Calu3 (cell line): ENCODE measurements around the gene PIK3C2G. TPM values are rescaled to one million over a fixed set of nuclear protein-coding genes. Genes with fewer than 3 reads are reported as not detected.

Experiments used
- BruUV-seq: library from RNA; stranded (reverse); fragments of 400-500 nt; replicated peaks from 2 replicates; lab custom pipeline; 2021; lab: Mats Ljungman, UMichigan
- CTCF ChIA-PET: fragments of 300-600 bp; sonication (Branson Sonifier 250); formaldehyde crosslinking; loops from one replicate; lab custom pipeline; 2022; ENCODE audit warnings: antibody characterized with exemption; lab: Charles Lee
- DNase-seq: peaks from one replicate; pipeline ENCODE4 v3.0.0; 2022
- H3K27ac Mint-ChIP-seq: one replicate; pipeline ENCODE4 v1.8.0; 2022; ENCODE audit warnings: mixed read lengths; ENCODE audit not compliant: unreplicated experiment
- H3K27me3 Mint-ChIP-seq: one replicate; pipeline ENCODE4 v1.8.0; 2022; ENCODE audit warnings: mixed read lengths; ENCODE audit not compliant: unreplicated experiment
- H3K36me3 Mint-ChIP-seq: one replicate; pipeline ENCODE4 v1.8.0; 2022; ENCODE audit warnings: mild to moderate bottlenecking, moderate library complexity, mixed read lengths; ENCODE audit not compliant: insufficient read depth, unreplicated experiment
- H3K4me1 Mint-ChIP-seq: one replicate; pipeline ENCODE4 v1.8.0; 2022; ENCODE audit warnings: mild to moderate bottlenecking, low read depth, mixed read lengths; ENCODE audit not compliant: unreplicated experiment
- H3K4me3 Mint-ChIP-seq: one replicate; pipeline ENCODE4 v1.8.0; 2022; ENCODE audit warnings: mild to moderate bottlenecking, low read depth, moderate library complexity, mixed read lengths; ENCODE audit not compliant: unreplicated experiment
- H3K9me3 Mint-ChIP-seq: one replicate; pipeline ENCODE4 v1.8.0; 2022; ENCODE audit warnings: low read depth, mixed read lengths; ENCODE audit not compliant: unreplicated experiment
- intact Hi-C: fragments of 100-400 bp; cut with micrococcal nuclease; formaldehyde crosslinking; loops from one replicate; pipeline ENCODE4 v1.10.0; 2022; ENCODE audit not compliant: unreplicated experiment
- total RNA-seq: library from RNA; stranded (reverse); gene quantifications from 2 replicates; pipeline ENCODE4 v1.2.3, GENCODE V29; 2022
- TF ChIP-seq, protein P1 (sequence below): fragments of 200-600 bp; IDR thresholded peaks from one replicate; pipeline ENCODE4 v1.8.0; 2022; ENCODE audit warnings: antibody characterized with exemption; ENCODE audit not compliant: unreplicated experiment

PIK3C2G gene
- total RNA-seq, 1 experiment from 2014 or later: 24.0 TPM

DNA sequence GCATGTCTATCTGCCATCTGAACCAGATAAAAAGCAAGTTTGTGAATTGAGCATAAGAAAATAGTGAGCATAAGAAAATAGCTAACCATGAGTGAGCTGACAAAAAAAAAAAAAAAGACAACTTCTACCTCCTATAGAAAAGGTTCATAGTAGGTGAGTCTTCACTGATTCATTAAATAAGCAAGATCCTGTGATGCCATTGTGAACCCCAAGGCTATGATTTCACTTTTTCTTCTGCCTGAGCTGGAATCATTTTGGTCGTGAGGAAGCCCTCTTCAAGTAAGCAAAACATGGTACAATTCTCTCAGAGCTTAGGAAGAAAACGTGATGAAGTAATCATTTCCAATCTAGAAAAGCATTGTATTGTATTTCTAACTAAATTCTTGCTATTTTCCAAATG is 1.2 kb downstream of the PIK3C2G start:
- no peak for DNase-seq
- TF ChIP-seq, protein P1, sequence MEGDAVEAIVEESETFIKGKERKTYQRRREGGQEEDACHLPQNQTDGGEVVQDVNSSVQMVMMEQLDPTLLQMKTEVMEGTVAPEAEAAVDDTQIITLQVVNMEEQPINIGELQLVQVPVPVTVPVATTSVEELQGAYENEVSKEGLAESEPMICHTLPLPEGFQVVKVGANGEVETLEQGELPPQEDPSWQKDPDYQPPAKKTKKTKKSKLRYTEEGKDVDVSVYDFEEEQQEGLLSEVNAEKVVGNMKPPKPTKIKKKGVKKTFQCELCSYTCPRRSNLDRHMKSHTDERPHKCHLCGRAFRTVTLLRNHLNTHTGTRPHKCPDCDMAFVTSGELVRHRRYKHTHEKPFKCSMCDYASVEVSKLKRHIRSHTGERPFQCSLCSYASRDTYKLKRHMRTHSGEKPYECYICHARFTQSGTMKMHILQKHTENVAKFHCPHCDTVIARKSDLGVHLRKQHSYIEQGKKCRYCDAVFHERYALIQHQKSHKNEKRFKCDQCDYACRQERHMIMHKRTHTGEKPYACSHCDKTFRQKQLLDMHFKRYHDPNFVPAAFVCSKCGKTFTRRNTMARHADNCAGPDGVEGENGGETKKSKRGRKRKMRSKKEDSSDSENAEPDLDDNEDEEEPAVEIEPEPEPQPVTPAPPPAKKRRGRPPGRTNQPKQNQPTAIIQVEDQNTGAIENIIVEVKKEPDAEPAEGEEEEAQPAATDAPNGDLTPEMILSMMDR: no peak
- Mint-ChIP-seq H3K4me1 (peaks cover 27% of the 10 kb centered on the region), H3K4me3 (peak overlapping the region; percentile 70), H3K27ac (peak overlapping the region; percentile 99), H3K9me3 (no peaks in the 10 kb centered on the region), H3K27me3 (no peaks in the 10 kb centered on the region), H3K36me3 (peaks cover 57% of the 10 kb centered on the region)
- CTCF ChIA-PET: interaction anchor here (0.7 to 2.4 kb wide), 6 partner anchors 14 to 57 kb away, joined by 3 to 10 read pairs (median 6); no protein-coding TSS in a partner anchor
- no TSS peak for BruUV-seq
- intact Hi-C loops: no loop called here

DNA sequence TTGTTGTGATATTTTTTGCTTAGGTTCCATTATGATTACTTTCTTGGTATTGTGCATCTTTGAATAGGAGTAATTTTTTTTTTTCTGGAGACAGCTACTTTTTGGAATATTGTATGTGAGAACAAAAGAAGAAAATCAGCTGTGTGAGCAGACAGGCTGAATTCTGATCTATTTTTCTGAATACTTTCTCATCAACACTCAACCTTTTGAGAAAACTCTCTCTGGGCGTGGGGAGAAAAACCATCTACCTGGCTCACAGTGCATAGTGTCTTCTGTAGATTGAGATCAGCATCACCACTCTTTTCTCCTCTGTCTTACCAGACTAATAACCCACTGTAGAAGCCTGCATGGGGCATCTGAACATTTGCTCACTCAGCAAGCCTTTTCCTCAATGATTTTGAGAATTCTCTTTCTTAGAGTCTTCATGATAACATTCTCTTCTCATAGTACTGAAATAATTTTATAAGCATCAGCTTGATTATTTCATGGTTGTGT is 3.3 kb downstream of the PIK3C2G start:
- H3K4me1 Mint-ChIP-seq: peaks cover 18% of the 10 kb centered on the region
- TF ChIP-seq, protein P1: no peak
- intact Hi-C loops: no loop called here
- no peaks in the 10 kb centered on the region for H3K9me3 Mint-ChIP-seq
- CTCF ChIA-PET: no interaction called here
- H3K36me3 Mint-ChIP-seq: peaks cover 69% of the 10 kb centered on the region
- H3K27ac Mint-ChIP-seq: peak overlapping the region; percentile 99
- H3K4me3 Mint-ChIP-seq: peak overlapping the region; percentile 62
- no TSS peak for BruUV-seq
- no peaks in the 10 kb centered on the region for H3K27me3 Mint-ChIP-seq
- no peak for DNase-seq

DNA sequence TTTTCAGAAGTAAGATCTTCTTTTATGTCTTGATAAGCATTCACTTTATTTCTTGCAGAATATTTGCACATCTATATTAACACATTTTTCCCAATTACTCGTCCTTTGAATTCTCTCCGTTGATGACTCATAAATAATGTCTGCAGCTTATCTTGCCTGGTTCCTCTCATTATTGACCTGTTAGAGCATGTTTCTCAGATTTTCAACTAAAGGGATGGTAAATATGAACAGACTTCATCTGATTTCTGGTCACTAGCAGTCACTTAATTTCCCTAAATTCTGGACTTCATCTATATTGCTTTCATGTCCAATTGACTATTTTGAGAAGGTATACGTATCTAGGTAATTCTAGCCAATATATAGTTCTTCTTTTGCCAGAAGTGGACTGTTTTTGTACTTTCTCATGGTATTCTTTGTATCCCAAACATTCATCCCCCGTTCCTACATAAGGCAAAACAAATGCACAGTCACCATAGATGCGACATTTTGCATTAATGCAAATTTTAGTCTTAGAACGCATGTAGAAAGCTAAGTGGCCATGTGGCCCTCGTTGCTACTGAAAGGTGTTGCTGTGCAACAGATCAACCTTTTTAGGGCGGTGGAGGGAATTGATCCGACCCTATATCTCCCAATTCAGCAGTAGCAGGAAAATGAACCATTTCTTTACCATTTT is 6.2 kb downstream of the PIK3C2G start:
- H3K27me3 Mint-ChIP-seq: no peaks in the 10 kb centered on the region
- no peak for DNase-seq

DNA sequence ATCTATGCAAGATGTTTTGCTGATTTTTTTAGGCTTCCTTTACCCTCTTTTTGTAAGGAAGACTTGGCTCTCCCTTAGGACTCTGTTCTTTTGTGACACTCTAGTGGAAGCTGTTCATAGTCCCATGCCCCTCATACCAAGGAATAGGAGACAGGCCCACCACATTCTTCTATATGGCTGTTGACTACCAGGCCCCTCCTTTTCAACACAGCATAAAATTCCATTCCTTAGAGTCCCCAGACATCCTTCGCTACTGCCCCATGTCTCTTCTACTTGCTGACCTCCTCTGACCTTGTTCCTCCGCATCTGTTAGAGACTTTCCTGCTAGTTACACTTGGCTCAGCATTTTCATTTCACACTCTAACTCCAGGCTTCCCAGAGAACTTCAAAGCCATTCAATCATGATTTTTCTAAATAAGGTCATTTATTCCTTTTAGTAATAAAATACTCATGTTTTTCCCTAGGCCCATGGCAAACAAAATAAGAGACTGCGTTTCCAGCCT is 9.7 kb downstream of the PIK3C2G start:
- intact Hi-C loops: no loop called here
- Mint-ChIP-seq H3K27me3 (no peaks in the 10 kb centered on the region), H3K9me3 (peaks cover 4% of the 10 kb centered on the region), H3K36me3 (peaks cover 46% of the 10 kb centered on the region), H3K27ac (peak overlapping the region; percentile 5), H3K4me1 (peaks cover 53% of the 10 kb centered on the region), H3K4me3 (peak overlapping the region; percentile 45)
- TF ChIP-seq, protein P1: no peak
- CTCF ChIA-PET: interaction anchor here (0.6 kb wide), 1 partner anchor 10 kb away, joined by 9 read pairs; no protein-coding TSS in a partner anchor
- no TSS peak for BruUV-seq
- DNase-seq: no peak

More for the DNA sequence above, 6.2 kb downstream of the PIK3C2G start:
- intact Hi-C loops: loop anchor here (2.0 kb wide), 2 partner anchors 13 to 31 kb away; no protein-coding TSS in a partner anchor
- Mint-ChIP-seq H3K4me1 (peaks cover 38% of the 10 kb centered on the region), H3K36me3 (peaks cover 58% of the 10 kb centered on the region), H3K27ac (peak overlapping the region; percentile 99), H3K4me3 (peak overlapping the region; percentile 55), H3K9me3 (no peaks in the 10 kb centered on the region)
- BruUV-seq: no TSS peak
- TF ChIP-seq, protein P1: no peak
- CTCF ChIA-PET: interaction anchor here (0.7 to 1.2 kb wide), 3 partner anchors 11 to 26 kb away, joined by 3 read pairs; no protein-coding TSS in a partner anchor
